Measurements from ENCODE around the gene SLC26A6. TPM values are rescaled to one million over a fixed set of nuclear protein-coding genes. Genes with fewer than 3 reads are reported as not detected.

SLC26A6 gene
- total and polyA plus RNA-seq, 2 donors (not counting 1 experiment from before 2014, with no cell fraction given): 22.5 to 26.7 TPM

GRCh38 chr3:48628277-48629017 is 6.8 kb downstream of the SLC26A6 start:
- no peak overlapping the region for H3K4me3 Mint-ChIP-seq
- DNase-seq (no peak), ATAC-seq (ENCODE audit: low read depth) (no peak)
- 90% methylated on average over 12 of the region's 13 CpGs for WGBS (ENCODE audit: insufficient coverage)
- Histone ChIP-seq H3K36me3 (replicated peaks in 1 of 2; ENCODE audit: control extremely low read depth in 1 of 2, control insufficient read depth in 1 of 2, extremely low read depth in 1 of 2, insufficient read depth in 2 of 2, low read length in 1 of 2) (no peaks in the 10 kb centered on the region), H4K20me1 (ENCODE audit: control insufficient read depth, insufficient read depth, low read length, poor library complexity, severe bottlenecking) (no peaks in the 10 kb centered on the region), H3K9ac (ENCODE audit: low read length) (no peak overlapping the region), H3K27me3 (replicated peaks in 1 of 4; ENCODE audit: control extremely low read depth in 1 of 4, control insufficient read depth in 3 of 4, insufficient read depth in 4 of 4, low read length in 3 of 4) (no peaks in the 10 kb centered on the region), H3K4me1 (ENCODE audit: control insufficient read depth in 2 of 2, insufficient read depth in 2 of 2, low read length in 2 of 2) (no peaks in the 10 kb centered on the region), H3K79me2 (ENCODE audit: control insufficient read depth, insufficient read depth, low read length) (no peaks in the 10 kb centered on the region), H2AFZ (ENCODE audit: insufficient read depth, low read depth, low read length, poor library complexity, severe bottlenecking) (no peak overlapping the region), H3K4me2 (replicated peaks; ENCODE audit: low read depth, low read length, poor library complexity, severe bottlenecking) (no peak overlapping the region), H3K27ac (ENCODE audit: low read length in 2 of 2) (no peak overlapping the region), H3K9me3 (ENCODE audit: control extremely low read depth in 1 of 3, control insufficient read depth in 2 of 3, insufficient read depth in 1 of 3, low read length in 2 of 3) (no peaks in the 10 kb centered on the region), H3K4me3 (ENCODE audit: control extremely low read depth in 1 of 5, extremely low read depth in 1 of 5, insufficient read depth in 1 of 5, low read depth in 2 of 5, low read length in 4 of 5) (no peak overlapping the region)
- ChIA-PET CTCF (no interaction called here), POLR2A (no interaction called here)
- H3K27me3 Mint-ChIP-seq: no peaks in the 10 kb centered on the region
- no peak overlapping the region for H3K27ac Mint-ChIP-seq
- H3K4me1 Mint-ChIP-seq: no peaks in the 10 kb centered on the region
- no peaks in the 10 kb centered on the region for H3K9me3 Mint-ChIP-seq (ENCODE audit: insufficient read depth)
- intact Hi-C loops (cut with micrococcal nuclease): no loop called here
- TF ChIP-seq EZH2 (IDR thresholded peaks at IDR 0.05; ENCODE audit: borderline replicate concordance, insufficient read depth, low read depth, low read length, poor library complexity, severe bottlenecking) (no peak), CTCF (IDR thresholded peaks at IDR 0.05) (no peak)

GRCh38 chr3:48625600-48625999 is 9.7 kb downstream of the SLC26A6 start:
- H3K4me2 ChIP-seq (replicated peaks; ENCODE audit: low read depth, low read length, poor library complexity, severe bottlenecking): no peak overlapping the region
- Mint-ChIP-seq H3K4me1 (no peaks in the 10 kb centered on the region), H3K27ac (no peak overlapping the region), H3K27me3 (no peaks in the 10 kb centered on the region), H3K4me3 (no peak overlapping the region), H3K9me3 (ENCODE audit: insufficient read depth) (no peaks in the 10 kb centered on the region)
- no peaks in the 10 kb centered on the region for H3K79me2 ChIP-seq (ENCODE audit: control insufficient read depth, insufficient read depth, low read length)
- DNase-seq: no peak
- POLR2A ChIA-PET: no interaction called here
- no peak overlapping the region for H3K4me3 ChIP-seq (ENCODE audit: control extremely low read depth in 1 of 5, extremely low read depth in 1 of 5, insufficient read depth in 1 of 5, low read depth in 2 of 5, low read length in 4 of 5)
- intact Hi-C loops (cut with micrococcal nuclease): no loop called here
- H3K4me1 ChIP-seq (ENCODE audit: control insufficient read depth in 2 of 2, insufficient read depth in 2 of 2, low read length in 2 of 2): no peaks in the 10 kb centered on the region
- no peak overlapping the region for H3K27ac ChIP-seq (ENCODE audit: low read length in 2 of 2)
- CTCF ChIA-PET: no interaction called here
- ATAC-seq (ENCODE audit: low read depth): no peak
- no peak overlapping the region for H2AFZ ChIP-seq (ENCODE audit: insufficient read depth, low read depth, low read length, poor library complexity, severe bottlenecking)
- H3K9me3 ChIP-seq (ENCODE audit: control extremely low read depth in 1 of 3, control insufficient read depth in 2 of 3, insufficient read depth in 1 of 3, low read length in 2 of 3): no peaks in the 10 kb centered on the region
- H3K27me3 ChIP-seq (replicated peaks in 1 of 4; ENCODE audit: control extremely low read depth in 1 of 4, control insufficient read depth in 3 of 4, insufficient read depth in 4 of 4, low read length in 3 of 4): no peaks in the 10 kb centered on the region
- no peaks in the 10 kb centered on the region for H4K20me1 ChIP-seq (ENCODE audit: control insufficient read depth, insufficient read depth, low read length, poor library complexity, severe bottlenecking)
- no peaks in the 10 kb centered on the region for H3K36me3 ChIP-seq (replicated peaks in 1 of 2; ENCODE audit: control extremely low read depth in 1 of 2, control insufficient read depth in 1 of 2, extremely low read depth in 1 of 2, insufficient read depth in 2 of 2, low read length in 1 of 2)
- H3K9ac ChIP-seq (ENCODE audit: low read length): no peak overlapping the region
- TF ChIP-seq EZH2 (IDR thresholded peaks at IDR 0.05; ENCODE audit: borderline replicate concordance, insufficient read depth, low read depth, low read length, poor library complexity, severe bottlenecking) (no peak), CTCF (IDR thresholded peaks at IDR 0.05) (no peak)
- 91% methylated on average over 4 of the region's 6 CpGs for WGBS (ENCODE audit: insufficient coverage)

Measured in B cell (primary cell).